ENCODE results near the gene CYP2A7.
"Not testable (repeated sequence)": the region's sequence is repeated elsewhere in the genome, so short reads cannot be mapped to it uniquely, and the experiment has no call there.

GRCh38 chr19:40874874-40875273 lies 7.2 kb downstream of the CYP2A7 start:
- TF ChIP-seq, protein P1, sequence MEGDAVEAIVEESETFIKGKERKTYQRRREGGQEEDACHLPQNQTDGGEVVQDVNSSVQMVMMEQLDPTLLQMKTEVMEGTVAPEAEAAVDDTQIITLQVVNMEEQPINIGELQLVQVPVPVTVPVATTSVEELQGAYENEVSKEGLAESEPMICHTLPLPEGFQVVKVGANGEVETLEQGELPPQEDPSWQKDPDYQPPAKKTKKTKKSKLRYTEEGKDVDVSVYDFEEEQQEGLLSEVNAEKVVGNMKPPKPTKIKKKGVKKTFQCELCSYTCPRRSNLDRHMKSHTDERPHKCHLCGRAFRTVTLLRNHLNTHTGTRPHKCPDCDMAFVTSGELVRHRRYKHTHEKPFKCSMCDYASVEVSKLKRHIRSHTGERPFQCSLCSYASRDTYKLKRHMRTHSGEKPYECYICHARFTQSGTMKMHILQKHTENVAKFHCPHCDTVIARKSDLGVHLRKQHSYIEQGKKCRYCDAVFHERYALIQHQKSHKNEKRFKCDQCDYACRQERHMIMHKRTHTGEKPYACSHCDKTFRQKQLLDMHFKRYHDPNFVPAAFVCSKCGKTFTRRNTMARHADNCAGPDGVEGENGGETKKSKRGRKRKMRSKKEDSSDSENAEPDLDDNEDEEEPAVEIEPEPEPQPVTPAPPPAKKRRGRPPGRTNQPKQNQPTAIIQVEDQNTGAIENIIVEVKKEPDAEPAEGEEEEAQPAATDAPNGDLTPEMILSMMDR (IDR thresholded peaks at IDR 0.05) = not testable (repeated sequence)
- not testable (repeated sequence) for TF ChIP-seq EZH2 (IDR thresholded peaks at IDR 0.05; ENCODE audit: borderline replicate concordance, insufficient read depth, low read depth, low read length, poor library complexity, severe bottlenecking)
